Kidney glomerular epithelial cell (primary cell): ENCODE results near the gene EEF1AKMT3.
"Not testable (repeated sequence)": the region's sequence is repeated elsewhere in the genome, so short reads cannot be mapped to it uniquely, and the experiment has no call there.

Experiments used
- DNase-seq: peaks from one replicate; lab custom pipeline; 2025; lab: John Stamatoyannopoulos, UW

Gene EEF1AKMT3

DNA sequence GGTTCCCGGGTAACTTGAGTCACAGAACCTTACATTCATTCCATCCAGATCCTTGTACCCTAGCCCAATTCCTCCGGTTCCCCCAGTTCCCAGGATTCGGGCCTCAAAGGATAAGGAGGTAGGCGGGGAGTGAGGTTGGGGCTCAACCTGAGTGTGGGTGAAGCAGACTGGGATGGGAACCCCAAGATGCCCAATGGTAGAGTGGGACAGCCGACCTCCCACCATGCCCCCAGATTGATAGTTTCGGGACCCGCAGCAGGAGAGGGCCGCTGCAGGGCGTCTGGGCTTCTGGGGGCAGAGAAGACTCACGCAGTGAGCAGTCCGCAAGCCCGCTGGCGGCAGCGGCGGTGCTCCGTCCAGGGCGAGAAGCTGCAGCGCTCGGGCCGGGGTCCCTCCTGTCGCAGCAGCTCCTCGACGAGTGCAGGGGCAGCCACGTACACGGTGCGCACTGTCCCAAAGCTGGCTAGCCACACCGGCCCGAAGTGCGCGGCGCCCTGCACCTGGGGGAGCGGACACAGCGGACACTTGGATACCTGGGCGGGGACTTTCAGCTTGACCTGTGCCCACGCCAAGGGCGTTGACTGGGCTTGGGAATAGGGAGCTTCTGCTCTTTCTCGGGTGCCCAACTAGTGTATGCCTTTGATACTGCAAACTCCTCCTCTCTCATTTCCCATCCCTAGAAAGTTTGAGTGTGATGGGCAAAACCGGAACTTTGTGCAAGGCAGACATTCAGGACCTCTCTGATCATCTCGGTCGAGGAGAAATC, 6.5 kb upstream of the EEF1AKMT3 start:
- DNase-seq = no peak

DNA sequence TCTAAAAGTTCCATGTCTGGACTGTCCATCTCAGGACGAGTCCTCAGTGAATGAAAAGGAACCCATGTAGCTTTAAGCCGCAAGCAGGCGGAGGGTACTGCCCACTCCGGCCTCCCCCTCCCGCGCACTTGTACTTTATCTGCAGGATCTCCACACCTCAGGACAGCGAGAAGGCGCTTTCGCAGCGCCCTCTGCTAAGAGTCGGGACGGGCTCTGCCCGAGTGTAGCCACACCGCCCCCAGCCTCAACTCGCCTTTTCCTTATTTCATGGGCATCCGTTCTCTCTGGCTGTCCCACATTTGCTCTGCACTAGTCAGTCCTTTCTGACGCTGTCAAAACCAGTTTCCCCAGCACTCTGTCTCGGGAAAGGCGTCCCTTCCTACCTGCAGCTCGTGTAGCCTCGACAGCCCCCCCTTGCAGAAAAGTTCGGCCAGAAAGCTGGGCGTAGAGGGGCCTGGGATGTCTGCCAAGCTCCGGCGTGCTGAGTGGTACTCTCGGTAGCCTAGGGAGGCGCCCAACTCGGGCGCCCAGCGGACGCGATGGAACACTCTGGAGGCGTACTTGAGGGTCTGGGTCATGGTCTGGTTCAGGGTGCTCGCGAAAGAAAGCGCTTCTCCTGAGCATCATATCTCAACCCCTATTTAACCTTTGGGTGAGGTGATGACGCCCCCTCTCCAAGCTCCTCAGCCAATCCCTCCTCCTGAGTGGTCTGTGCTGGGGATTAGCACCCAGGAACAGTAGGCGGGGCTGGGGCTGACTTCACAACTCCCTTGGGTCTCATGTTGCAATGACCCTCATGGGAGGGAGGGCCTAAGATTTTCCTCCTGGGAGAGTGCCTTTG, 5.7 kb upstream of the EEF1AKMT3 start, which contains the start of gene CYP27B1:
TSS of gene CYP27B1 (minus strand) at position 615 of the 841 bp plus-strand sequence. CDS start at position 578, 37 bp downstream.
- DNase-seq = no peak

DNA sequence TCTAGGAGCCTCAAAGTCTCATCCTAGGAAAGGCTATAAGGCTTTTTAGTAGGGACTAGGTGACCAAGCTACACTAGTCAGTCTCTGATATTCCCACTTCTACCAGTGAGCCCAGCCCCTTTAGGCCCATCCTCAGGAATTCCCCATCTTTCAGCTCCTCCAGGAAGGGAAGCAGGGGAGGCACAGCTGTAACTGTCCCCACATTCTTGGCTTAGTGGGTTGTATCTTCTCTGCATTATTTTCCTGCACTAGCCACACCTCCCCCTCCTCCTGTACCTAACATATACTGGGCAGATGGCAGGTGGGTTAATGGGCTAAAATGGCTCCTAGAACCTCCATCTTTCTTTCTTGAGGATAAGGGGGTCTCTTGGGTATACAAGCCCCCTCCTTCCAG, 5.1 kb upstream of the EEF1AKMT3 start:
- no peak for DNase-seq

DNA sequence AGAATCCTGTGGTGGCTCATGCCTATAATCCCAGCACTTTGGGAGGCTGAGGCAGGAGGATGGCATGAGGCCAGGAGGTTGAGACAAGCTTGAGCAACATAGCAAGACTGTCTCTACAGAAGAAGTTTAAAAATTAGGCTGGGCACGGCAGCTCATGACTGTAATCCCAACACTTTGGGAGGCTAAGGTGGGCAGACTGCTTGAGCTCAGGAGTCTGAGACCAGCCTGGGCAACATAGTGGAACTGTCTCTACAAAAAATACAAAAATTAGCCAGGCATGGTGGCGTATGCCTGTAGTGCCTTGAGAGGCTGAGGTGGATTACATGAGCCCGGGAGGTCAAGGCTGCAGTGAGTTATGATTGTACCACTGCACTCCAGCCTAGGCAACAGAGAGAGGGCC, 4.5 kb upstream of the EEF1AKMT3 start:
- no peak for DNase-seq

DNA sequence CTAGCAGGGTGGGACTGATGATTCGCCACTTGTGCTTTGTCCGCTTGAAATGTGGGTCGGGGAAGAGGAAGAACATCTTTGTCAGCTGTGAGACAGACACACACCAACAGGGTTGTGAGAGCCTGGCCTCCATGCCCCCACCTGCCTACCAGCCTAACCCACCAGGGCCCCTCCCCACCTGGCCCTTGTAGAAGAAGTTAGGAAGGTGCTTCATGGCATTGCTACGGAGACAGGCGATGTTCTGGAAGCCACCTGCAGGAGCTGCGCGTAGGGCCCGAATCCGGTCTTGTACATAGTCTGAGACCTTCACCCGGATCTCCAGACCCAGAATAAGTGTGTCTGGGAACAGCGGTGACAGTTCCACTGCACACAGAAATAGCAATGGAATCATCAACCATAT, 2.8 kb upstream of the EEF1AKMT3 start:
- DNase-seq = no peak

DNA sequence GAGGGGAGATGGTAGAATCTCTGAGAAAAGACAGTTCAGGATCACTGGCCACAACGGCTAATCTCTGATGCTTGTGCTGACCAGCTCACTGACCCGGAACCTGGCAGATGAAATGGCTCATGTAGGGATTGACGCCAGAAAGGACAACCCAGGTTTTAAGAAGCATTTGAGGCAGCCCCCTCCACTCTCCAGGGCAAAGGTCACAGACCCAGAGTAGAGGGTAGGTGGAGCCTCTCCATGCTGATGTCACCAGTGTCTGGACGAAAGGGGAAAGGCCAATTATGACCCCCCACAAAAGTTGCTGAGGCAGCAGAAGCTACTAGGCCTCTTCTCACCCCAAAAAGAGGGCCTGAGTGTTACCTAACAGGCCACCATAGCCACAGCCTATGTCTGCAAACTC, 1.7 kb upstream of the EEF1AKMT3 start:
- no peak for DNase-seq

DNA sequence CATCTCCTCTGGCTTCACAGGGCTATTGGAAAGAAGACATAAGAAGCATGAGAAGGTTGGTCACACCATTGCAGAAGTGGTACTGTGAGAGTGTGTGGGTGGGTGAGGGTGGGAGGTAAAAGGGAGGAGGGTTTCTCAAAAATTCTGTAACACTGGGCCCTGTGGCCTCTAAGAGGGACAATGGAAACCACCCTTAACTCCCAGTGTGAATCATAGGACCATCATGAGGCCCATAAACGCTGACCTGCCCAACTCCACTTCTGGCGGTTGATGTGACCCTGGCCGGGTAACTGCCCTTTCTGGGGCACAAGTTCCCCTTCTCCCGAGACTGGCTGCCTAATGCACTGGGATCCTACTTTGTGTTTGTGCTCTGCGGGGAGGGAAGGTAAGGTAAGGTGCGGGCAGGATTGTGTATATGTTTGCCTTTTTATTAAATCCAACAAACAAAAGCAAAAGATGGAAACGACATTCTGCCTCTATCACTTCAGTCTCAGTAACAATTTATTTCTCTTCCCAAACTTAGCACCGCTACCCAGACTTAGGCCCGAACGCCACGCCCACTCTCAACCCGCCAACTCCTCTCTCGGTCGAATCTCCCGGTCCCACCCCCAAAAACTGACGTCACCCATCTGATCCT, 1.1 kb upstream of the EEF1AKMT3 start:
- peak; percentile 86 for DNase-seq

DNA sequence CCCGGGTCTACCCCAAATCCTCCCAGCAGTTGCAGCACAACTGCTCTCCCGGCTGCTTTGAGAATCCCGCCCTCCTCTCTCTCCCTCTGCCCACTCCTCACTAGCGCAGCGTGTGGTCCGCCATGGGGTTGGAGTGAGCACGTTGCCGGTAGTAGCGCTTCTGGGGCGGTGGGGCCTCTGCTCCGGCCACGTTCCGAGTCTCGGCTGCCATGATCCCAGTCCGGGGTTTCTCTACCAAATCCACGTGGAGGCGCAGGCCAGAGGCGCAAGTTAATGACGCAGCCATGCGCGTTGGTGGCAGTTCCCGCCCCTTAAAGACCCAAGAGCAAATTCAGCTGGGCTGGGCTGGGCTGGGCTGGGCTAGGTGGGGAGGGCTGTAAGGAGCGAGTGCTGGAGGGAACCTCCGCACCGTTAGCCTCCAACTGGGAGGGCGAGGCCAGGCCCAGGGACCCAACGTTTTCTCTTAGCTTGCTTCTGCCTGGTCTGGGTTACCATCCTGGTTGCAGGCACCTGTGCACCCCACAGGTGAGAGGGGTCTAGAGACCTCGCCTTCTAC, 463 bp upstream of the EEF1AKMT3 start, which contains the start of gene METTL1:
TSS of gene METTL1 (minus strand) at position 233 of the 556 bp plus-strand sequence. CDS start at position 211, 22 bp downstream.
- peak; percentile 91 for DNase-seq

DNA sequence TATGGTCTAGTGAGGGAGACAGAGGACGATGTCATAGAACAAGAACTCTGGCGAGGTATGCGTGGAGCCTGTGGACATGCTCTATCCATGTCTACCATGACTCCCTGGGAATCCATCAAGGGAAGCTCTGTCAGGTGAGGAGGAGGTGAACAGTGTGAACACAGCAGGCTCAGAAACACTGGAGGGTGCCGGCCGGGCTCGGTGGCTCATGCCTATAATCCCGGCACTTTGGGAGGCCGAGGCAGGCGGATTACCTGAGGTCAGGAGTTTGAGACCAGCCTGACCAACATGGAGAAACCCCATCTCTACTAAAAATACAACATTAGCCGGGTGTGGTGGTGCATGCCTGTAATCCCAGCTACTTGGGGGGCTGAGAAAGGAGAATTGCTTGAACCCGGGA, 2.2 kb downstream of the EEF1AKMT3 start:
- DNase-seq = not testable (repeated sequence)

DNA sequence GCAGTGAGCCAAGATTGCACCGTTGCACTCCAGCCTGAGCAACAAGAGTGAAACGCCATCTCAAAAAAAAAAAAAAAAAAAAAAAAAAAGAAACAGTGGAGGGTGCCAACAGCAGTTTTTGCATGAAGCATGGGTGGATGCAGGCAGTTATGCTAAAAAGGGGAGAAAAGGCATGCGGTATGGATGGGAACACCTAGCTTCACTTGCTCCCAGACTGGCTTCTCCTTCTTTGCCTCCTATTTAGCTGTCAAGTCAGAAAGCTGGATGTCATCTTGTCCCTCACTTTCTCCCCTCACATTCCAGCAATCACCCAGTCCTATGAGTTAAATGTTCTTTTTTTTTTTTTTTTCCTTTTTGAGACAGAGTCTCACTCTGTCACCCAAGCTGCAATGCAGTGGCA, 2.6 kb downstream of the EEF1AKMT3 start:
- DNase-seq = no peak

DNA sequence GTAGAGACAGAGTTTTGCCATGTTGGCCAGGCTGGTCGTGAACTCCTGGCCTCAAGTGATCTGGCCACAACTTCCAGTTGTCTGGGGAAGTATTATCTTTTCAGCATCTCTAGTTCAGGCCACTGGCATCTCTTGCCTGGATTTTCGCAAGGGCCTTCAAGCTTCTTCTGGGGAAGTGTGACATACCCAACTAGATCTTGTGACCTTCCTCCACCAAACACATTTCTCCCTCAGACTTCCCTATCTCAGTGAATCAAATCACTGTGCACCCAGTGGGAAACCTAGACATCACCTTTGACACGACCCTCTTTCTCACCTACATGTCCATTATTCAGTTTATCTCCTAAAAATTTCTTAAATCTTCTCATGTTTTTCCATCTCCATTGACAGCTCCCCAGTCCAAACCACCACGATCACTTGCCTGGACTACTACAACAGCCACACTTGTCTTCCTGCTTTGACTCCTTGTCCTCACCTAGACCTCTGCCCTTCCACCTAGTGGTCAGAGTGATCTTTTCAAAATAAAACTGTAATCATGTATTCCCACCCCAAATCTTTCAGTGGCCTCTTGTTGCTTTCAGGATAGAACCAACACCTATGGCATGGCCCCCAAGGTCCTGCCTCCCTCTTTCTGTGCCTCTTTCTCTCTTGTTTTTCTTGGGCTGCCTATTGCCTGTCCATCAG, 3.3 kb downstream of the EEF1AKMT3 start:
- DNase-seq = no peak

DNA sequence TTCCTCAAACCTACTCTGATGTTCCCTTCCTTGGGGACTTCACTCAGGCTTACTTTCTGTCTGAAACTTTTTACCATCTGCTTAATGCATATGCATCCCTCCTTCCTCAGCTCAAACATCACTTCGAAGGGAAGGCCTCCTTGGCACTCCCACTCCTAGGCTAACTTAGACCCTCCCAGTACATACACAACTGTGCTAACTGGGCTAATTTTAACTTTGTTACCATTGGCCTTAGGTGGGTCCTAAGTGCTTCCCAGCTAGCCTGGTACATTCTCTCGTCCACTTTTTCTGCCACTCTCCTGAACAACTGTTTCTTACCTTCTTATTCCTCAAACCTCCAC, 3.8 kb downstream of the EEF1AKMT3 start:
- DNase-seq = no peak

DNA sequence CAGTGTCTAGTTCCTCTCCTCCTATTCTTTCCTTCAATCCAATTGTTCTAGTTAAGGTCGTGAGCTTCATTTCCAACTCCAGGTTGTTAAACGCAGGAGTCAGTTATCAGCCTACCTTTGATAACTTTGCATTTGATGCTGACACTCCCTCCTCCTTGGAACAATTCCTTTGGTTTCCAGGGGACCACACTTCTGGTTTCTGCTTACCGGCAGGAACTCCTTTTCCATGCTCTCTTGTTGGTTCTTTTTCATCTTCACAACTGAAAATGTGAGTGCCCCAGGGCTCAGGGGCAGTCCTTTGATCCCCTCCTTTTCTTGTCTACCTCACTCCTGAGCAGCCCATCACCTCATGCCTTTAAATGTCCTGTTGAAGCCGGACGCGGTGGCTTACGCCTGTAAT, 5.0 kb downstream of the EEF1AKMT3 start:
- no peak for DNase-seq

DNA sequence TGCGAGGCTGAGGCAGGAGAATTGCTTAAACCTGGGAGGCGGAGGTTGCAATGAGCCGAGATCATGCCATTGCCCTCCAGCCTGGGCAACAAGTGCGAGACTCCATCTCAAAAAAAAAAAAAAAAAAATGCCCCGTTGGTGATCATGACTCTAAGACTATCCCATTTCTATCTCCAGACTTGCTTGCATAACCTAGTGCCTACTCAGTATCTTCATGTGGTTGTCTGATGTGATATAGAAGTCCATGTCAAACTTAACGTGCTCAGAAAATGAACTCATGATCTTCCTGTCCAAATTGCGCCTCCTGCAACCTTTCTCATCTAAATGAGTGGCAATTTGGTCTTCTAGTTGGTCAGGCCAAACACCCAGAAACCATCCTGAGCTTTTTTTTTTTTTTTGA, 5.5 kb downstream of the EEF1AKMT3 start:
- no peak for DNase-seq

DNA sequence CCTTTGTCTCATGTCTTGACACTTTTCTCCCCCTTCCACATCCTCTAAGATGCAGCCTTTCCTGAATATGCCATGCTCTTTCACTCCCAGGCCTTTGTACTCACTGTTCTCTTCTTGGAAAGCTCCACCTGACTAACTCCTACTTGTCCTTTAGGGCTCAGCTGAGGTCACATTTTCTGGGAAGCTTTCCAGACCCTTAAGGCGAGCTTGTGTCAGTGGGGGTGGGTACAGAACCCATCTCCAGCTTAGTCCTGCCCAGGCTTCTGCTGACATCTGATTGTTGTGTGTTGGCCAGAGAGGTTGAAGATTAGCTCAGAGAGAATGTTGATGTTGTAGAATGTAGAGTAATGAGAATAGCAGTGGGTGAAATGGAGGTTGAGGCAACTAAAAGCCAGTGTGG, 7.3 kb downstream of the EEF1AKMT3 start:
- no peak for DNase-seq

DNA sequence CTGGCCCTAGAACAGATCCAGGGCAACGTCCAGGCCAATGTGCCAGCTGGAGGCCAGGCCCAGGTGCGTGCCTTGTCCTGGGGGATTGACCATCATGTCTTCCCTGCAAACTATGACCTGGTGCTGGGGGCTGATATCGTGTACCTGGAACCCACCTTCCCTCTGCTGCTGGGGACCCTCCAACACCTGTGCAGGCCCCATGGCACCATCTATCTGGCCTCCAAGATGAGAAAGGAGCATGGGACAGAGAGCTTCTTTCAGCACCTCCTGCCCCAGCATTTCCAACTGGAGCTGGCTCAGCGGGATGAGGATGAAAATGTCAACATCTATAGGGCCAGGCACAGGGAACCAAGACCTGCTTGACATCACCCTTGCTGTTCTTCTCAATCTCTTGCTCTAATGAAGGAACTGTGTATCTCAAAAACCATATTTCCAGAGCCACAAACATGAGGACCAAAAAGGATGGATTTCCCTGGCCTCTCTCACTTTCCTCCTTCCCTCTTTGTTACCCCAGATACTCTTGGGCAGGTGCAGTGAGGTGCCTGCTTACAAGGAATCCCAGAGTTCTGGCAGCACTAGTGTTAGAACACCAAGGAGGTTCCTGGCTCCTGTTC, 8.0 kb downstream of the EEF1AKMT3 start:
- DNase-seq = no peak

DNA sequence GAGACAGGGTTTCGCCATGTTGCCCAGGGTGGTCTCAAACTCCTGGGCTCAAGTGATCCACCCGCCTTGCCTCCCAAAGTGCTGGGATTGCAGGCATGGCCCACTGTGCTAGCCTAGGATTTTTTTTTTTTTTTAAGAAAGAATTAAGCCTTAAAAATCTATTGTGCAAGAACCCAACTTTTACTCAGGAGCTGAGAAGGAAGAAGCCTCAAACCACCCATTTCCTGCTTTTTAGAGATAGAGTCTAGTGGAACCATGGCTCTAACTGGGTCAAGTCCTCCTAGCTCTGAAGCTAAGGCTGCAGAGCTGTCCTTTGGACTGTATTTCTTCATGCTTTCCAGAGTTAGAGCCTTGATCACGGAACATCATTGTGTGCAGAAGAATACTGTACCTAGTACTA, 8.8 kb downstream of the EEF1AKMT3 start:
- no peak for DNase-seq

DNA sequence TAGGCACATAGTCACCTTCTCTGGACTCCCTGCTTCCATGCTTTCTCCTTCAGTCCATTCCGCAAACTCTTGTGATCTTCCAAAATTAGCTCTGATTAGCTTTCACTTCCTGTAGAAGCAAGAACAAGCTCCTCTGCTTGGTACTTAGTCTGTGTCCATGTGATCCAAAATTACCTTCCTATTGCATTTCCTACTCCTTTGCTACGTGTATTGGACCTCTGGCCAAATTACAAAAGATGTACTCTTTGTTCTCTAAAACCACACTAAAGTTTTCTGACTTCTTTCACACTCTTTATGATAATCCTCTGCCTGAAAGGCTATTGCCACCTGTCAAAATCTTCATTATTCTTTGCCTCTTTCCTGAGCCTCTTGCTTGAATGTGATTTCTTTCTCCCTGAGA, 9.4 kb downstream of the EEF1AKMT3 start:
- DNase-seq = no peak

DNA sequence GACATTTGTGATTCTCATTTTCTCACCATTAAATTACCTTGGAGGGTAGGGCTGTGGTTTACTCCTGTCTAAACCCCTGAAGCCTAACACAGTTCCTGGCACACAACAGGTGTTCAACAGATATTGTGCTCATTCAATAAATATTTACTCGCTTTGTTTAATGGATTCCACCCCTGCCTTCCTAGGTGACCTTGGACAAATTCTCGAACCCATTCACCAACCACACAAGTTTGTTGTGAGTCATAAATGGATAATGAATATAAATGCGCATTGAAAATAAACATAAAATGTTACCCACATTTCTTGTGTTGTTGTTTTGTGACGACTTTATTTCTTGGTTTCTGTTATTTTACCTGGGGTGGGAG, 9.8 kb downstream of the EEF1AKMT3 start:
- DNase-seq = no peak

DNA sequence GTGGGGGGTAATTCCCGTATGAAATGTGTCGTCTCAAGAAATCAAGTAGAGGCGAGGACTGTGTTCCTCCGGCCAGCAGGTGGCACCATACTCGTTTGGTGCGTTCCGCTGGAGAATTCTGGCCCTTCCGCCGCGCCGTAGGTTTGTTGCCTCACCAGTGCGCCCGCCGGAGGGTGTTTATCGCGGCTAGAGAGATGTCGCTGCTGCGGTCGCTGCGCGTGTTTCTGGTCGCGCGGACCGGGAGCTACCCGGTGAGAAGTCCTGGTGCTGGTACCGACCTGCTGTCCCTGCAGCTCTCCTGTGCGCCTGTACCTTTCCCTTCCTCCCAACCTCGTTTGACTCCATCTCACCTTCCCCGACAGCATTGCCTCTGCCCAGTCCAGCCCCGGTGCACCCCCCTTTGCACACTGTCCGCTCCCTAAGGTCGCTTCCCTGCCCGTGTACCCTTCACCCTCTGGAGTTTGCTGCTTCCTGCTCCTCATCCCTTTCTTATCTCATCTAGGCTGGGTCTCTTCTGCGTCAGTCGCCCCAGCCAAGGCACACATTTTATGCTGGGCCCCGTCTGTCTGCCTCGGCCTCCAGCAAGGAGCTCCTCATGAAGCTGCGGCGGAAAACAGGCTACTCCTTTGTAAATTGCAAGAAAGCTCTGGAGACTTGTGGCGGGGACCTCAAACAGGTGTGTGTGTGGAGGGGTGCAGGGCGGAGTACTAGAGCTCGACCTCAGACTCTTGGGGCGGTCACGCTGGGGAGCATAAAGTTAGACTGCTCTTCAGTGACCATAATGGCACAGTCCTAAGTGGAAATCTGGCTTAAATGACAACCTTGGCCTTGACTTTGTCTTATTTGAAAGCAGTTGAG, 10.4 kb downstream of the EEF1AKMT3 start, which contains the start of gene TSFM:
TSS of gene TSFM (plus strand) at position 180 of the 858 bp plus-strand sequence. CDS start at position 195, 15 bp downstream.
- peak; percentile 87 for DNase-seq

DNA sequence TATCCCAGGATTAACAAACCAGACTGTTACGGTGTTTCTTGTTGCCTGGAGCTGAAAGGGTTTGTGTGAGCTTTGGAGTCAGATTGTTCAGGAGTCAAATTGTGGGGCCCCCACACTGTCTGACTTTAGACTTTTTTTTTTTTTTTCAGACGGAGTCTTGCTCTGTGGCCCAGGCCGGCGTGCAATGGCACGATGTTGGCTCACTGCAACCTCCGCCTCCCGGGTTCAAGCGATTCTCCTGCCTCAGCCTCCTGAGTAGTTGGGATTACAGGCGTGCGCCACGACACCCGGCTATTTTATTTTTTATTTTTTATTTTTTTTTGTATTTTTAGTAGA, 11.0 kb downstream of the EEF1AKMT3 start:
- DNase-seq = no peak
